ENCODE results near the gene GCNT2. TPM values are rescaled to one million over a fixed set of nuclear protein-coding genes. Genes with fewer than 3 reads are reported as not detected.

The GCNT2 gene
- total and polyA plus RNA-seq, 2 of the 8 experiments (the other 6 are each of a cell fraction or from before 2014, with no cell fraction given) = 19.3 to 52.5 TPM

DNA sequence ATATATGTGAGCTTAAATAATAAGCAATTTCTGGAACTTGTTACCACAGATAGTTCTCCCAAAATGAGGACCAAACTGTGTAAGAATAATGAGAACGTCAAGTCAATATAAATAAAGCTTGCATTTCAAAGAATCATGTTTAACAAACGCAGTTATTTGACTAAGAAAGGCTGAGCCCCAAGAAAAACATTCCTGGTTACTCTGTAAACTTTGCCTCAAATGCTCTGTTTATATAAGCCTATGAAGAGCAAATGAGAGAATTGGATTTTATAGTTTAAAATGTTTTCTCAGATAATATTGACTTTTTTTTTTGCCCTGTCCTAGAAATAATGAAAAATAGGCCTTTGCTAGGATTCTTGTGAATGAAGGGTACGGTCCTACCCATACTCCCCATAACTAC lies 91.9 kb downstream of the GCNT2 start:
- Histone ChIP-seq H2AFZ (ENCODE audit: low read length) (no peak overlapping the region), H3K23me2 (ENCODE audit: low read depth, low read length) (no peaks in the 10 kb centered on the region), H3K27ac (ENCODE audit: low read depth, low read length) (no peak overlapping the region), H4K8ac (ENCODE audit: extremely low read depth, insufficient read depth, low read length) (no peak overlapping the region), H2BK5ac (ENCODE audit: low read depth, low read length) (no peak overlapping the region), H3K9ac (replicated peaks in 1 of 4; ENCODE audit: extremely low read depth in 1 of 4, low read depth in 3 of 4, low read length in 3 of 4) (no peak overlapping the region), H3K14ac (ENCODE audit: insufficient read length) (no peak overlapping the region), H3K79me1 (ENCODE audit: low read depth, low read length) (peaks cover 15% of the 10 kb centered on the region), H3K27me3 (replicated peaks in 1 of 4; ENCODE audit: control insufficient read depth in 3 of 4, extremely low read depth in 1 of 4, insufficient read depth in 3 of 4, low read length in 3 of 4) (no peaks in the 10 kb centered on the region), H3K4ac (replicated peaks; ENCODE audit: insufficient read length, low read depth, low read length) (no peak overlapping the region), H3K18ac (ENCODE audit: extremely low read depth, low read length) (no peak overlapping the region), H3K4me2 (ENCODE audit: insufficient read depth in 1 of 2, low read depth in 2 of 2, low read length in 2 of 2) (0 out of 4 replicates have a peak overlapping the region, but pooled peaks of 1 of the 2 experiments have one; percentile 19), H4K5ac (ENCODE audit: insufficient read length, low read depth, low read length) (no peak overlapping the region), H4K91ac (replicated peaks; ENCODE audit: insufficient read length, low read length) (no peak overlapping the region), H3K9me3 (ENCODE audit: insufficient read depth in 2 of 2, low read depth in 1 of 2, low read length in 1 of 2) (peaks cover 0 to 2% of the 10 kb centered on the region in 2 experiments; a peak in 1 of 4 replicates), H3K23ac (ENCODE audit: insufficient read length) (no peak overlapping the region), H2BK15ac (ENCODE audit: low read length) (no peak overlapping the region), H4K20me1 (replicated peaks in 1 of 2; ENCODE audit: control insufficient read depth in 1 of 2, insufficient read depth in 2 of 2, low read length in 2 of 2) (peaks cover 3 to 16% of the 10 kb centered on the region in 2 experiments), H3K79me2 (ENCODE audit: control insufficient read depth in 1 of 2, insufficient read depth in 2 of 2, low read length in 2 of 2) (peaks cover 13 to 86% of the 10 kb centered on the region in 2 experiments), H3K36me3 (ENCODE audit: control insufficient read depth in 2 of 4, insufficient read depth in 4 of 4, low read length in 3 of 4) (peaks cover 0 to 21% (median 2%) of the 10 kb centered on the region in 4 experiments; a peak in 3 of 8 replicates), H2AK5ac (ENCODE audit: low read depth, low read length) (no peak overlapping the region), H3K56ac (replicated peaks; ENCODE audit: insufficient read length, low read depth, low read length) (no peak overlapping the region), H2BK120ac (replicated peaks; ENCODE audit: low read depth, low read length) (no peak overlapping the region), H2BK20ac (ENCODE audit: low read length) (no peak overlapping the region), H3K4me3 (ENCODE audit: extremely low read depth in 1 of 4, insufficient read depth in 2 of 4, low read depth in 3 of 4, low read length in 4 of 4) (peak overlapping the region in 1 of 4 experiments; percentile 5; a peak in 1 of 8 replicates), H3K4me1 (replicated peaks in 1 of 4; ENCODE audit: control insufficient read depth in 3 of 4, insufficient read depth in 4 of 4, low read length in 3 of 4) (peaks cover 0 to 10% (median 2%) of the 10 kb centered on the region in 4 experiments; a peak in 4 of 7 replicates), H2BK12ac (ENCODE audit: low read depth, low read length) (no peak overlapping the region)
- CTCF ChIA-PET (ENCODE audit: partially characterized antibody) = interaction anchor here (0.6 to 1.3 kb wide), 9 partner anchors 10 to 485 kb away, joined by 3 to 6 read pairs (median 3); no protein-coding TSS in a partner anchor
- WGBS, 2 experiments (ENCODE audit: extremely low coverage in 1 of 2, insufficient coverage in 1 of 2, insufficient read length in 1 of 2, insufficient replicate concordance in 2 of 2, low coverage in 1 of 2, low lambda C conversion rate in 2 of 2, missing lambda C conversion rate in 1 of 2) = 41% methylated on average over 3 of the region's 3 CpGs; no CpG with 5 or more reads in 1 of the 2 experiments
- POLR2A ChIA-PET (ENCODE audit: partially characterized antibody) = interaction anchor here (0.7 to 2.7 kb wide), 11 partner anchors 8 to 57 kb away, joined by 3 to 10 read pairs (median 3); no protein-coding TSS in a partner anchor
- no peak for DNase-seq (ENCODE audit: low read depth in 1 of 2, low spot score in 2 of 2)
- FAIRE-seq = no peak
- no peak for TF ChIP-seq SIN3A (conservative IDR thresholded peaks at IDR 0.05 in 1 of 2, IDR thresholded peaks at IDR 0.05 in 1 of 2; ENCODE audit: low read depth in 1 of 2, low read length in 2 of 2)
- TF ChIP-seq TAF1 (IDR thresholded peaks at IDR 0.05; ENCODE audit: low read depth, low read length) = no peak
- TF ChIP-seq CREB1 (IDR thresholded peaks at IDR 0.05) = no peak
- TF ChIP-seq ZNF274 (IDR thresholded peaks at IDR 0.05; ENCODE audit: borderline replicate concordance, extremely low read depth, low read length) = no peak
- TF ChIP-seq POLR2AphosphoS5 (IDR thresholded peaks at IDR 0.05; ENCODE audit: low read depth, low read length) = no peak
- no peak for TF ChIP-seq SRF (IDR thresholded peaks at IDR 0.05; ENCODE audit: low read depth, low read length)
- TF ChIP-seq EZH2 (IDR thresholded peaks at IDR 0.05; ENCODE audit: low read depth, low read length, severe bottlenecking) = no peak
- no peak for TF ChIP-seq CTBP2 (IDR thresholded peaks at IDR 0.05; ENCODE audit: borderline replicate concordance, insufficient read depth, insufficient read length, low read length)
- no peak for TF ChIP-seq RXRA (IDR thresholded peaks at IDR 0.05; ENCODE audit: insufficient read depth, low read depth, low read length)
- TF ChIP-seq SIX5 (IDR thresholded peaks at IDR 0.05; ENCODE audit: low read depth, low read length) = no peak
- TF ChIP-seq RFX5 (IDR thresholded peaks at IDR 0.05; ENCODE audit: borderline replicate concordance, low read depth, low read length) = no peak
